ENCODE measurements around the gene PUM2.
A peak's percentile ranks its signal among the peaks of the same experiment; 100 is the strongest.

GRCh38 chr2:20241973-20242726 lies 108.5 kb downstream of the PUM2 start:
- TF ChIP-seq CTCF (IDR thresholded peaks at IDR 0.05; ENCODE audit: low read depth, low read length) (peak; percentile 39), EZH2phosphoT487 (IDR thresholded peaks at IDR 0.05; ENCODE audit: low read depth) (no peak)

Measured in OCI-LY3 (cell line).